Effector CD8-positive, alpha-beta T cell (primary cell): Measurements from ENCODE around the gene PDPN.
"Not testable (repeated sequence)": the region's sequence is repeated elsewhere in the genome, so short reads cannot be mapped to it uniquely, and the experiment has no call there.

Experiments
- DNase-seq: peaks from one replicate; lab custom pipeline; 2025; lab: John Stamatoyannopoulos, UW
- total RNA-seq, 4 experiments: gene quantifications; one replicate each; lab custom pipeline; 2026; lab: John Stamatoyannopoulos, UW

The PDPN gene, protein sequence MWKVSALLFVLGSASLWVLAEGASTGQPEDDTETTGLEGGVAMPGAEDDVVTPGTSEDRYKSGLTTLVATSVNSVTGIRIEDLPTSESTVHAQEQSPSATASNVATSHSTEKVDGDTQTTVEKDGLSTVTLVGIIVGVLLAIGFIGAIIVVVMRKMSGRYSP
- total RNA-seq, result 0 to 1.4 (median 0.04) reads per million in 4 experiments

DNA sequence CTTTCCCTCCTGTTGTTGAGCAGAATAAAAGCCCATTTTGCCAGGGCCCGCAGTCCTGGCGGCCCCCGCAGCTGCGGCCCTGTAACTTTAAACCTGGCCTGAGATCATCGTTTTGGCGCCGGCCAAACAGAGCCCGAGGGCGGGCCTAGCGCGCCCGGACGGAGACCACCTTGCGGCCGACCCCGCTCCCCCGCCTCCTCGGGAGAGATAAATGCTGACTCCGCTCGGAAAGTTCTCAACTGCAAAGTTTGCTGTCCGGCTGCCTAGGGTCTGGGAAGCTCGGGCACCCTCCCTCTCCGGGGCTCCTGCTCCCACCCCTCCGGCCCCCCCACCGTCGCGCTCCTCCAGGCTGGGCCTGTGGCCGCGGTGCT, at the start of gene PDPN:
PDPN (plus strand) TSS at position 238 of the 371 bp plus-strand sequence. CDS start 202 bp downstream, outside the sequence.
- DNase-seq, result no peak

DNA sequence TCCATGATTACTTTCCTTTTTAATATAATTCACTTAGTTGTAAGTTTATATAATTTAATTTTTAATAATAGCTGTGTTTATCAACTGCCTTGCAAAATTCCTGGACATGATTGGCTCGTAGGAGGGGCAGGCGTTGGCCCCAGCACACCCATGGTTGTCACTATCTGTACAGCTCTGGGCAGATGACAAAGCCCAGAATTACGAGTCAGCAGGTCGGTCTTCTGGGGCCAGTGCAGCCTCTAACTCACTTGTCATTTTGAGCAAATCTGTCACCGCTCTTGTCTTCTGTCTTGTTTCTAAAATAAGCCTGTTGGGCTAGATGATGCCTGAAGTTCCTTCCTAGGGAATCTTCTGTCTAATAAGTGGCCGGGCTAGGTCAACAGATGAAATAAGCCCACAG, 48.4 kb upstream of the PDPN start:
- no peak for DNase-seq

- no peak for DNase-seq
Measured at GRCh38 chr1:13536571-13536970, 47.1 kb upstream of the PDPN start.

GRCh38 chr1:13538832-13539231, 44.8 kb upstream of the PDPN start:
- DNase-seq, result no peak

- no peak for DNase-seq
Measured at GRCh38 chr1:13539683-13540082, 43.9 kb upstream of the PDPN start.

GRCh38 chr1:13540866-13541265, 42.8 kb upstream of the PDPN start:
- DNase-seq, result no peak

GRCh38 chr1:13541435-13542215, 42.0 kb upstream of the PDPN start:
- DNase-seq, result no peak

DNA sequence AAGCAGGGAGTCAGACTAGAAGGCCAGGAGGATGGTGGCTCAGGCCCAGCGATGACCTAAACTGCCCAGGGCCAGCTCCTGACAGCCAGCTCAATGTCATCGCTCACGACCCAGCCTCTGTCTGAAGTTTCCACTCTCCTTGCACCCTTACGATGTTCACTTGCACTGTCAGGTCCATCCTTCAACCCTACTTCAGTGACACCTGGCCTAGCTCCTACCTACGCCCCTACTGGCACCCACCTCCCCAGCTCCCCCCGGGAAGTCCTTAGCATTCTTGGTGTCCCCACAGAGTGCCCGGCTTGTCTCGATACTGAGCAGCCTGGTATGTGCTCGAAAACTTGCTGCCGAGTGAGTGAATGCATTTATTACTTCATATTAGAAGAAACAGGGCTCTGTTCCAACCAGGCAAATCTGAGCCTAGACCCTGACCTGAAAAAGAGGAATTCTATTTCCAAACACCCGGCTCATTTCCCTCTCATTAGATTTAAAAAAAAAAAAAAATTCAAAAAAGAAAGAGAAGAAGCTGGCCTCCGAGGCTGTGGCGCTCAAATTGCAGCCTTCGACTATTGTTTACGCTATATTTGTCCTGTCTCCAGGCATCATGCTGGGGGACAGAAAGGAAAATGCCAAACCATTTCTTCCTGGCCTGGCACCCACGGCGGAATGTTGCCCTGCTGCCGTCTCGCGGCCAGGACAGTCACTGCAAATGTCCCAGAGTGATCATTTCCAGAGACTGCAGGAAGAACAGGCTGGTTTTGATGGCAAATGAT, 40.0 kb upstream of the PDPN start:
- no peak for DNase-seq

DNA sequence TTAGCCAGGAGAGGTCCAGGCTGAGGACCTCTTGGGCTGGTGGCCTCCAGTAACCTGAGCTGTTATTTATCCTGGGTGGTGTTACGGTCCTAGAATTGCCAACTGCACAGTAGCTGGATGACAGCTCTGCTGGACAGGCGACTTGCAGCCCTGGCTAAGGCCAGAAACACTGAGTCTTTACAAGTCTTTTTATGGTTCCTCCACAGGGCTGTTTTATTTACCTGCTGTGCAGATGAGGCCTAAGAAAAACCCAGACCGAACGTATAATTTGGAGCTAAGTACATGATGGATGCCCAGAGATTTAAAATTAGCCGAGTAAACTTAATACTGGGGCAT, 39.4 kb upstream of the PDPN start:
- no peak for DNase-seq

DNA sequence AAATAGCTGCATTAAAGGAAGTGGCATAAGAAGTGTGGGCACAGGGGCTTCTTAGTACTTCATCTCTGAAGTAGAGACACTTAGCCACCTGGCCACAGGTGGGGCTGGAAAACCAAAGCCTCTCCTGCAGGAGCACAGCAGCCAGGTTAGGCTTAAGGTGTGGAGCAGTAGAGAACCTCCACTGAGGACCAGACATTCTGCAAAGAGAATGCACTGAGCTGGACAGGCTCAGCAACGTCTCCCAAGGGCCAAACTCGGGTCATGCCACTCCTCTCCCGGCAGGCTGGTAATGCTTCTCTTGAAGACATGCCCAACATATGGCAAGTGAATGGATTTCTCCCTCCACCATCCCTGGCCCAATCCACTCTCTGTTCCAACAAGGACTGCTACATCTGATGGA, 36.8 kb upstream of the PDPN start:
- DNase-seq, result no peak

- DNase-seq, result no peak
Measured at GRCh38 chr1:13548281-13548680, 35.4 kb upstream of the PDPN start.

GRCh38 chr1:13549021-13549420, 34.6 kb upstream of the PDPN start:
- DNase-seq, result no peak

- no peak for DNase-seq
Measured at GRCh38 chr1:13549521-13549920, 34.1 kb upstream of the PDPN start.

- DNase-seq, result no peak
Measured at GRCh38 chr1:13550663-13551062, 33.0 kb upstream of the PDPN start.

DNA sequence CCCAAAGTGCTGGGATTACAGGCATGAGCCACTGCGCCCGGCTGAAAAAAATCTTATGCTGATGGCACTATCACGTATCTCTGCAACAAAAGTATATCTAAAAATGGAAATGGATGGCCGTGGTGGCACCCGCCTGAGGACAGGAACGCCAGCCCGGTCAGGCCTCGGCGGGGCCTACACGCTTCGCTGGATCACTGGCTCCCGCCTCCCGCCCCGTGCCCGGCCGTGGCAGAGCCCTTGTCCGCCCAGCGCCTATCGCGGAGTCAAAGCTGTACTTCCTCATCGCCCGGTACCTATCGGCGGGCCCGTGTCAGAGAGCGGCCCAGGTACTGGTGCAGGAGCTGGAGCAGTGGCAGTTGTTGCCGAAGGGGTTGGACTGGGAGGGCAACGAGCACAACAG, 28.8 kb upstream of the PDPN start:
- no peak for DNase-seq

DNA sequence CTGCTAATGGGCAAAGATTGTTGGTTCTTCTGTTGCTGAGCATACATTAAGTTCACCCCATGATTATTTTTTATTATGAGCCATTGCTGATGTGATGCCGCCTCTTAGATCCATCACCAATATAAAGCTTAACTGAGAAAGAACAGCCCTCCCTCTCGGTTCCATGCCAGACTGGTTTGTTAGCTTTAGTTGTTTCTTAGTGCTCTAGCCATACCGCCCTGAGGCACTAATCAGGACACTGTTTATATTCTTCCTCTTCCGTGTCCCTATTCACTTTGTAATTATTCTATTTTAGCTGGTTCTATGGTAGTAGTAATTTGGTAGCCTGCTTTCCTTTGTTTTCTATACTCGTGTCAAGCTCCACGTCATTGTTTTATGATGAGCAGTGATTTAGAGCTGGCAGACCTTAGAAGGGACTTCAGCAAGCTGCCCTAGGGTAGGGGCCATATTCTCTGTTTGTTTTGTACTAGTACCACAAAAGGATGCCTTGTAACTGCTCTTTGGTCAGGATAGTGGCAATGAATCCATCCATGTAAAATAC, 27.3 kb upstream of the PDPN start:
- DNase-seq, result no peak

- no peak for DNase-seq
Measured at GRCh38 chr1:13560541-13560940, 23.1 kb upstream of the PDPN start.

DNA sequence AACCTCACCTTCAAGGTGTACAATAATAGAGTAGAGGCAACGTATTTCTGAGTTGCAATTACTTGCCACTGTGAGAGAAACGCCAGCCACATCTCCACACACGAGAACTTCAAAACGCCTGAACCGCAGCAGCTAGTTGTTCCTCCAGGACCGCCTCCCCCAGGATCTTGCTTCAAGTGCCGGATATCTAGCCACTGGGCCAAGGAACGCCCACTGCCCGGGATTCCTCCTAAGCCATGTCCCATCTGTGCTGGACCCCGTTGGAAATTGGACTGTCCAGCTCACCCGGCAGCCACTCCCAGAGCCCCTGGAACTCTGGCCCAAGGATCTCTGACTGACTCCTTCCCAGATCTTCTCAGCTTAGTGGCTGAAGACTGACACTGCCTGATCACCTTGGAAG, 20.7 kb upstream of the PDPN start:
- not testable (repeated sequence) for DNase-seq

DNA sequence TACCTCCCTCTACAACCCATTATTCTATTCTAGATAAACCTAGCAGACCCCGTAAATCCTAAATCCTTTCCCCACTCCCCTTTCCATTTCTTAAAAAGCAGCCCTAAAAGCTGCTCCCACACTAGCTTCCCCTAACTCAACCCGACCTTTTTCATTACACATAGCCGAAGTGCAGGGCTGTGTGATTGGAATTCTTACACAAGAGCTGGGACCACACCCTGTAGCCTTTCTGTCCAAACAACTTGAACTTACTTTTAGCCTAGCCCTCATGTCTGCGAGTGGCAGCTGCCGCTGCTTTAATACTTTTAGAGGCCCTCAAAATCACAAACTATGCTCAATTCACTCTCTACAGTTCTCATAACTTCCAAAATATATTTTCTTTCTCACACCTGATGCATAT, 19.6 kb upstream of the PDPN start:
- DNase-seq, result no peak

- DNase-seq, result not testable (repeated sequence)
Measured at GRCh38 chr1:13570435-13570834, 13.2 kb upstream of the PDPN start.

GRCh38 chr1:13570924-13571323, 12.7 kb upstream of the PDPN start:
- no peak for DNase-seq

DNA sequence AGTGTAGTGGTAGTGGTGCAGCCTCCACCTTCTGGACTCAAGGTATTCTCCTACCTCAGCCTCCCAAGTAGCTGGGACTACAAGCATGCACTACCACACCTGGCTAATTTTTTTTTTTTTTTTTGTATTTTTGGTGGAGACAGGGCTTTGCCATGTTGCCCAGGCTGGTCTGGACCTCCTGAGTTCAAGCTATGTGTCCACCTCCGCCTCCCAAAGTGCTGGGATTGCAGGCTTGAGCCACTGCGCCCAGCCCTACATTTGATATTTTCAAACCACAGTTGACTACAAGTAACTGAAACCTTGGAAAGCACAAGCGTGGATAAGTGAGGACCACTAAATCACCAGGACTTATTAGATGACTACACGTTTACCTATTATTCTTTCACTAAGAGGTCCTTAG, 10.0 kb upstream of the PDPN start:
- no peak for DNase-seq

GRCh38 chr1:13576926-13577325, 6.7 kb upstream of the PDPN start:
- no peak for DNase-seq
